Keratinocyte (primary cell): Measurements from ENCODE around the gene DOCK1. TPM values are rescaled to one million over a fixed set of nuclear protein-coding genes. Genes with fewer than 3 reads are reported as not detected.

ENCODE experiments used
- DNase-seq: peaks from one replicate; pipeline ENCODE4 v3.0.0-alpha.2; 2011; ENCODE audit warnings: low read depth, missing footprints, low spot score
- FAIRE-seq: peaks from 2 replicates; lab custom pipeline; 2011; peaks lifted over from hg19 to GRCh38; lab: Jason Lieb, UNC
- H2AFZ ChIP-seq: 2 replicates; pipeline ENCODE4 v1.6.0; 2012; ENCODE audit warnings: low read length, control low read depth, inconsistent platforms; ENCODE audit not compliant: control insufficient read depth
- H3K27ac ChIP-seq: 2 replicates; pipeline ENCODE4 v1.5.1; 2011; ENCODE audit warnings: low read length; ENCODE audit not compliant: control insufficient read depth, insufficient read depth
- H3K27me3 ChIP-seq: 3 replicates; pipeline ENCODE4 v1.6.0; 2011; ENCODE audit warnings: low read length; ENCODE audit not compliant: control insufficient read depth, insufficient read depth; ENCODE audit errors: extremely low read depth
- H3K36me3 ChIP-seq, 2 experiments: 2 replicates in 1 of 2; 3 replicates in 1 of 2; pipeline ENCODE4 v1.5.1; 2011; ENCODE audit warnings: low read length in 2 of 2, mild to moderate bottlenecking in 1 of 2; ENCODE audit not compliant: control insufficient read depth in 2 of 2, insufficient read depth in 2 of 2; ENCODE audit errors: extremely low read depth in 1 of 2
- H3K4me1 ChIP-seq: 3 replicates; pipeline ENCODE4 v1.5.1; 2011; ENCODE audit warnings: low read length; ENCODE audit not compliant: control insufficient read depth, insufficient read depth; ENCODE audit errors: extremely low read depth
- H3K4me2 ChIP-seq: 3 replicates; pipeline ENCODE4 v1.6.0; 2011; ENCODE audit warnings: low read depth, low read length; ENCODE audit not compliant: control insufficient read depth, insufficient read depth; ENCODE audit errors: extremely low read depth
- H3K4me3 ChIP-seq, 3 experiments: fragments of 200-600 bp in 1 of 3; sonication (generic) in 1 of 3; 2 replicates in 2 of 3; 3 replicates in 1 of 3; pipeline ENCODE4 v1.5.1; 2011 to 2016; ENCODE audit warnings: low read length in 3 of 3, mild to moderate bottlenecking in 3 of 3, control low read depth in 2 of 3, inconsistent platforms in 1 of 3, low read depth in 1 of 3, mixed read lengths in 1 of 3, mixed run types in 1 of 3, moderate library complexity in 1 of 3; ENCODE audit not compliant: control insufficient read depth in 2 of 3, insufficient read depth in 2 of 3; ENCODE audit errors: extremely low read depth in 1 of 3
- H3K79me2 ChIP-seq: 2 replicates; pipeline ENCODE4 v1.6.0; 2012; ENCODE audit warnings: low read length; ENCODE audit not compliant: control insufficient read depth, insufficient read depth
- H3K9ac ChIP-seq: 3 replicates; pipeline ENCODE4 v1.6.0; 2011; ENCODE audit warnings: low read length; ENCODE audit not compliant: control insufficient read depth, insufficient read depth; ENCODE audit errors: extremely low read depth
- H3K9me1 ChIP-seq: 3 replicates; pipeline ENCODE4 v1.6.0; 2011; ENCODE audit warnings: low read length; ENCODE audit not compliant: control insufficient read depth, insufficient read depth; ENCODE audit errors: extremely low read depth
- H3K9me3 ChIP-seq: 2 replicates; pipeline ENCODE4 v1.5.1; 2012; ENCODE audit warnings: low read depth, low read length; ENCODE audit not compliant: control insufficient read depth
- H4K20me1 ChIP-seq: 3 replicates; pipeline ENCODE4 v1.6.0; 2011; ENCODE audit warnings: low read length; ENCODE audit not compliant: control insufficient read depth, insufficient read depth; ENCODE audit errors: extremely low read depth
- EZH2 ChIP-seq: IDR thresholded peaks from one replicate; pipeline ENCODE4 v1.6.1; 2012; ENCODE audit warnings: inconsistent platforms, mild to moderate bottlenecking, low read length, moderate library complexity
- dilution Hi-C: fragments of 300-500 bp; cut with MboI; formaldehyde crosslinking; loops from one replicate; pipeline ENCODE4 v1.7.0; 2020; ENCODE audit warnings: low sequenced_read_pairs; ENCODE audit not compliant: extremely low pct_ligation_motif_present
- polyA plus RNA-seq, 5 experiments: library from polyadenylated mRNA; depleted of rRNA in 3 of 5; stranded (reverse) in 3 of 5; stranded (forward) in 1 of 5; unstranded in 1 of 5; fragments of >200 nt; gene quantifications; 1 replicate in 1 of 5; 2 replicates in 3 of 5; 3 replicates in 1 of 5; pipeline versions ENCODE4 v1.2.1 to v1.2.3, GENCODE V29; 2011 to 2012; ENCODE audit warnings: missing spikeins in 2 of 5, low read depth in 1 of 5, low replicate concordance in 1 of 5
- TF ChIP-seq, protein P1 (sequence below), 3 experiments: IDR thresholded peaks in 1 of 3; conservative IDR thresholded peaks in 1 of 3; optimal IDR thresholded peaks in 1 of 3; 2 replicates in 2 of 3; 3 replicates in 1 of 3; pipeline versions ENCODE3 to v1.5.1; 2011; ENCODE audit warnings: low read length in 3 of 3, mild to moderate bottlenecking in 3 of 3, moderate library complexity in 2 of 3, control low read depth in 1 of 3, inconsistent platforms in 1 of 3; ENCODE audit not compliant: insufficient read depth in 2 of 3; ENCODE audit errors: extremely low read depth in 1 of 3

The DOCK1 gene
- polyA plus RNA-seq, 1 donor (not counting 4 experiments of a cell fraction or from before 2014, with no cell fraction given), result 15.7 TPM

DNA sequence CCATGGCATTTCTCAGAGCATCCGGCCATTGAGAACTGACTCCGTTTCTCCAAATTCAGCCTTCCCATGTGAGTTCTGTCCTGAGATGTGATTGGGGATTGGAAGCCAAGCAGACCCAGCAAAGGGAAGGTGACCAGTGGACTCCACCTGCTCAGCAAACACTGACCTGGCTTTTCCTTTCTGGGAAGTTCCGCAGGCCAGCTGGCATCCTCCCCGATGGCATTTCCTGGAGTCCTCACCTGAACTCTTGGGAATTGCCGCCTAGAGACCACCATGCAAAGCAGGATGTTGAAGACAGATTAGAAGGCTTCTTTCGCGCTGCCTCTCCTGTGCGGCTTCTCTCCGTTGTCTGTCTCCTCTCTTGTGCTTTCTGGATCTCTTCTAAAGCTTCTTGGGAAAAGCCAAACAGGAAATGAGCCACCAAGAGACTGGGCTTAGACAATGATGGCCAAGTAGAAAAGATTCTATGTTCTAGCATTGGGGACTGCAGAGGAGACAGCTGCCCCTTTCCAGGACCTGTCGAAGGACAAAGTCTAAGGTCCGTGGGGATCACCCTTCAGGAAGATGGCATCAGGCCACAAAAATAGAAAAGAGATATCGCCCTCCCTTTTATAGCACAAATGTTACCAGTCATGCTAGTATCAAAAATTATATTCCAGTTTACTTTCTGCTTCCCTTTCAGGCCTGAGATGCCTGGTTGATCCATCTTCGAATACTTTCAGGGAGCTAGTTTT lies 394.9 kb downstream of the DOCK1 start:
- Histone ChIP-seq H3K27ac (no peak overlapping the region), H2AFZ (no peak overlapping the region), H3K4me1 (peaks cover 10% of the 10 kb centered on the region), H3K79me2 (no peaks in the 10 kb centered on the region), H4K20me1 (no peaks in the 10 kb centered on the region), H3K36me3 (peaks cover 0 to 2% of the 10 kb centered on the region in 2 experiments), H3K4me3 (no peak overlapping the region), H3K4me2 (no peak overlapping the region), H3K9me1 (no peaks in the 10 kb centered on the region), H3K9me3 (no peaks in the 10 kb centered on the region), H3K9ac (no peak overlapping the region), H3K27me3 (no peaks in the 10 kb centered on the region)
- TF ChIP-seq, protein P1, sequence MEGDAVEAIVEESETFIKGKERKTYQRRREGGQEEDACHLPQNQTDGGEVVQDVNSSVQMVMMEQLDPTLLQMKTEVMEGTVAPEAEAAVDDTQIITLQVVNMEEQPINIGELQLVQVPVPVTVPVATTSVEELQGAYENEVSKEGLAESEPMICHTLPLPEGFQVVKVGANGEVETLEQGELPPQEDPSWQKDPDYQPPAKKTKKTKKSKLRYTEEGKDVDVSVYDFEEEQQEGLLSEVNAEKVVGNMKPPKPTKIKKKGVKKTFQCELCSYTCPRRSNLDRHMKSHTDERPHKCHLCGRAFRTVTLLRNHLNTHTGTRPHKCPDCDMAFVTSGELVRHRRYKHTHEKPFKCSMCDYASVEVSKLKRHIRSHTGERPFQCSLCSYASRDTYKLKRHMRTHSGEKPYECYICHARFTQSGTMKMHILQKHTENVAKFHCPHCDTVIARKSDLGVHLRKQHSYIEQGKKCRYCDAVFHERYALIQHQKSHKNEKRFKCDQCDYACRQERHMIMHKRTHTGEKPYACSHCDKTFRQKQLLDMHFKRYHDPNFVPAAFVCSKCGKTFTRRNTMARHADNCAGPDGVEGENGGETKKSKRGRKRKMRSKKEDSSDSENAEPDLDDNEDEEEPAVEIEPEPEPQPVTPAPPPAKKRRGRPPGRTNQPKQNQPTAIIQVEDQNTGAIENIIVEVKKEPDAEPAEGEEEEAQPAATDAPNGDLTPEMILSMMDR (optimal IDR thresholded peaks at IDR 0.05 in 1 of 3, IDR thresholded peaks at IDR 0.05 in 1 of 3, conservative IDR thresholded peaks at IDR 0.05 in 1 of 3; ENCODE audit: extremely low read depth in 1 of 3, insufficient read depth in 2 of 3, low read length in 3 of 3), result no peak
- TF ChIP-seq EZH2, result no peak
- no peak for FAIRE-seq
- no peak for DNase-seq
- dilution Hi-C loops, result no loop called here

DNA sequence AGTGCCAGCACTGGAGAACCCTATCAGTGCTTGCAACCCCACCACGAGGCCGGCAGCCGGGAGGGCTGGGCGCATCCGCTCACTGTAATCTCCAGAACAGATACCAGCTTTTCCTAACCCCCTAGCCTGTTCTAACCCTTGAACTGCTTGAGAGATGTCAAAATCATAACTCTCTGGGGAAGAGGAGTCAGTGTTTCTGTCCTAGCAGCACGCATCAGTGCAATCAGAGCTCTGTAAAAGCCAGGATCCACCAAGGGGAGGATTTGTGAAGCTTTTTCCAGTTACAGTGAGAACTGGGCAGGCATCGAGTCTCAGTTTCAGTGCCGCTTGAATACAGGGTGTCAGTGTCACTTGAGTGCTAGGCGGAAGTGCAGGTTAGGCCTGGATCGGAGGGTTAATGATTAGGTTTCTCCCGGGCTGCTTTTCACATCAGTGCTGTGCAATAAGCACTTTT lies 395.7 kb downstream of the DOCK1 start:
- no peak overlapping the region for H3K27ac ChIP-seq
- peaks cover 0 to 2% of the 10 kb centered on the region in 2 experiments for H3K36me3 ChIP-seq
- TF ChIP-seq, protein P1 (optimal IDR thresholded peaks at IDR 0.05 in 1 of 3, IDR thresholded peaks at IDR 0.05 in 1 of 3, conservative IDR thresholded peaks at IDR 0.05 in 1 of 3; ENCODE audit: extremely low read depth in 1 of 3, insufficient read depth in 2 of 3, low read length in 3 of 3), result no peak
- TF ChIP-seq EZH2, result no peak
- no peak overlapping the region for H3K4me2 ChIP-seq
- no peak overlapping the region for H3K9ac ChIP-seq
- H3K4me3 ChIP-seq, result no peak overlapping the region
- H3K79me2 ChIP-seq, result no peaks in the 10 kb centered on the region
- H3K27me3 ChIP-seq, result no peaks in the 10 kb centered on the region
- no peaks in the 10 kb centered on the region for H3K9me3 ChIP-seq
- H2AFZ ChIP-seq, result no peak overlapping the region
- dilution Hi-C loops, result no loop called here
- H3K4me1 ChIP-seq, result peaks cover 10% of the 10 kb centered on the region
- no peaks in the 10 kb centered on the region for H3K9me1 ChIP-seq
- no peaks in the 10 kb centered on the region for H4K20me1 ChIP-seq
- DNase-seq (no peak), FAIRE-seq (no peak)
